AG09319 (cell line): Measurements from ENCODE around the gene PLCG1.

ENCODE experiments used
- DNase-seq: peaks from one replicate; pipeline ENCODE4 v3.0.0-alpha.2; 2010; ENCODE audit warnings: low read depth; ENCODE audit errors: extremely low read depth
- TF ChIP-seq, protein P1 (sequence below): IDR thresholded peaks from 2 replicates; pipeline ENCODE4 v1.5.1; 2011; ENCODE audit warnings: low read depth, mild to moderate bottlenecking, inconsistent platforms, low read length, moderate library complexity

The PLCG1 gene

DNA sequence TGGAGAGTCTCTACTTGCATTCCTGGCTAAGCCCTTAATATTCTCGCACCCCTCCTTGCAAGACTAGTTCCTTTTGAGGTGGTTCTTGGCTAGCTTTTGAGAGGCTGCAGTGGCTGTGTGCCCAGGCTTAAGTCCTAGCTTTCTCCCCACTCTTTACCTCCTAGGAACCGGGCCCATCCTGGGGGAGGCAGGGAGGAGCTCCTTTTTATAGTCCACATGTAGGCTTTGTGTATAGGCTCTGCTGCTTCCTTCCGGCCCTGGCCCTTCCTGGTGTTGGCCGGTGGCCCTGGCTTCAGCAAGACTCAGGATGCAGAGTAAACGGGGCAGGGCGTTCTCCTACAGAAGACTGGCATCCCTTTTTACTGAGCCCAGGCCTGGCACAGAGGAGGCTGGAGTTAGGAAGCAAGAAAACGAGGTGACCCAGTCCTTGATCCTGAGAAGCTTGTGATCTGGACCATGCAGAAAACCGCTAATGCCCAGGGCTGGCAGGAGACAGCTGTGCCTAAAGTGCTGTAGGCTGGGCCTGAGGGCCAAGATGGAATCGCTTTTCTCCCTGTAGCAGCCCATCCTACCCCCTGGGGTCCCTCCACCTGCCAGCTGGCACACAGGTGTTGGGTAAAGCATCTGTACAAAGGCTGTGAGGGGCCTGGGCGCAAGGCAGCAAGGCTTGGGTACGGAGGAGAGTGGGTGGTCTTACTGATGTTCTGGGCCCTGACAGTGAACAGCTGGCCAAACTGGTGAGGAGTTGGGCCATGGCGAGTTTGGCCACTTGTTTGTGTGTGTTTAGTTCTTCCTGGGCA is 8.7 kb downstream of the PLCG1 start:
- TF ChIP-seq, protein P1, sequence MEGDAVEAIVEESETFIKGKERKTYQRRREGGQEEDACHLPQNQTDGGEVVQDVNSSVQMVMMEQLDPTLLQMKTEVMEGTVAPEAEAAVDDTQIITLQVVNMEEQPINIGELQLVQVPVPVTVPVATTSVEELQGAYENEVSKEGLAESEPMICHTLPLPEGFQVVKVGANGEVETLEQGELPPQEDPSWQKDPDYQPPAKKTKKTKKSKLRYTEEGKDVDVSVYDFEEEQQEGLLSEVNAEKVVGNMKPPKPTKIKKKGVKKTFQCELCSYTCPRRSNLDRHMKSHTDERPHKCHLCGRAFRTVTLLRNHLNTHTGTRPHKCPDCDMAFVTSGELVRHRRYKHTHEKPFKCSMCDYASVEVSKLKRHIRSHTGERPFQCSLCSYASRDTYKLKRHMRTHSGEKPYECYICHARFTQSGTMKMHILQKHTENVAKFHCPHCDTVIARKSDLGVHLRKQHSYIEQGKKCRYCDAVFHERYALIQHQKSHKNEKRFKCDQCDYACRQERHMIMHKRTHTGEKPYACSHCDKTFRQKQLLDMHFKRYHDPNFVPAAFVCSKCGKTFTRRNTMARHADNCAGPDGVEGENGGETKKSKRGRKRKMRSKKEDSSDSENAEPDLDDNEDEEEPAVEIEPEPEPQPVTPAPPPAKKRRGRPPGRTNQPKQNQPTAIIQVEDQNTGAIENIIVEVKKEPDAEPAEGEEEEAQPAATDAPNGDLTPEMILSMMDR: no peak
- DNase-seq: no peak

DNA sequence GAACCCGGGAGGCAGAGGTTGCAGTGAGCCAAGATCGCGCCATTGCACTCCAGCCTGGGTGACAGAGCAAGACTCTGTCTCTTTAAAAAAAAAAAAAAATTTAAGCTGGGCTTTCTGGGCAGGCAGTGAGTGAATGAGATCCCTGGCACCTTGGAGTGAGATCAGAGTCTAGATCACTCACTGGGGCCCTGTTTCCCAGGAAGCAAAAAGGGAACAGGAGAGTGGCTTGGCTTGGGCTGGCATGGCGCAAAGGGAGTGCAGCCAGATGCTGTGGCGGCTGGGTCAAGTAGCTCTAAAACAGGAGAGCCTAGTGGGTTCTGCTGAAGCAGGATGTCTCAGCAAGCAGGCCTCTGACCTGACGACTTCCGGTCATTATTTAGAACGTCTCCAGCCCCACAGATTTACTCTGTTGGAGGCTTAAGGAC is 10.4 kb downstream of the PLCG1 start:
- TF ChIP-seq, protein P1: no peak
- no peak for DNase-seq

DNA sequence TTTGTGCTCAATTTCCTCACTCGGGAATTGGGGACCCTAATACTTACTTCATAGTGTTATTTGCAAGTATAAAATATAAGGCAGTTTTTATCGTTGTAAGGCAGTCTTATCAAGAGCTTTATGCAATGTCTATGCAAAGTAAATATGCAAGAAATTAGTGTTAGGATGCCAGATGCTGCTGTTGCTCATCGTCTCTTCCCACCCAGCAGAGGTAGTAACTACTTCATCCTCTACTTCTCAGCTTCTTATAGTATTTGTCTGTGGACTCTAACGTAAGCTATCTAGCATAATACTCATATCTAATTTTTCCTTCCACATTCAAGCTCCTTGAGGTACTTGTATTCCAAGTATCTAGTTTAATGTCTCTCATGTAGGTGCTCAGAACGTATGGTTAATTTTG is 11.6 kb downstream of the PLCG1 start:
- TF ChIP-seq, protein P1: no peak
- DNase-seq: no peak

DNA sequence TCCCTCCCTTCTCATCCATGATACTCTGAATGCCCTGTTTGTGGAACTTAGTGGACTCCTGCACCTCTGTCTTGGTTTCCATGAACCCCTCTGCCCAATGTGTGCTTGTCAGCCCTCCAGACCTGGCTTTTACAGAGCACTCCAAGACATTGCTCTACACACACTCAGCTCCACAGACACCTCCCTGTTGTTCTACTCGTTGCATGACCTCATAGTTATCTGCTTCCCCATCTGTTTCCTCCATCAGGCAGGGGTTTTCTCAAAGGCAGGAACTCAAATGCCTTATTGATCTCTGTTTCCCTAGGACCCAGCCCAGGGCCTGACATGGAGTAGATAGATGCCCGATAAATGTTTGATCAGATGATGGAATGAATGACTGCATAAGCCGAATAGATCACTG is 13.3 kb downstream of the PLCG1 start:
- DNase-seq: no peak
- TF ChIP-seq, protein P1: no peak

DNA sequence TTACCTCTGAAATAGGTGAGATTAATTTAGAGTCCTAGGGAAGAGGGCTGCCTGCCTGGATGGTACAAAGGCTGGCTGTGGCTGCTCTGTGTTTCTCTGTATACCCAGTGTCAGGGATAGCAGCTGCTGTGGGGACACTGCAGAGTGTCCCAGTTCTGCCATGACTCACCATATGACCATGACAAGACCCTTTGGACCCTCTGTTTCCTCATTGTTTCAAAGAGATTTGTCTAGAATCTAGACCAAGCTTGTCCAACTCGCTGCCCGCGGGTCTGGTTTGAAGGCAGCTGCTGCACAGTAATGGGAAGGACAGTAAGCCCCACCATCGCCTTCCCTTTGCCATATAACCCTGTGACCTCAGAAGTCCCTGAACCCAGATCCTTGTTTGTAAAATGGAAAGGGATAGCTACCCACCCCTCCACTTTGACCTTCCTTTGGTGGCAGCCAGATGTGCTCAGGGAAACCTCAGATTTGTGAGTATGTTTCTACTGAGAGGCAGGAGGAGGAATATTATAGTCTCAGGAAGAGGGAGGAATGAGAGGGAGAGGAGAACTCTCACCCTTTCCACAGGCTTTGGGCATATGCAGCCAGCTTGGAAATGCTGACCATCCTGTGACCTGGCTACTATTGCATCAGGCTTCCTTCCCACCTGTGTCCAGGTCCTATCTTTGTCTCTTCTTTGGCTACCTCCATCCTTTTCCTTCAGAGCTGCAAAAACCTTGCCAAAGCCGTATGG is 14.0 kb downstream of the PLCG1 start:
- DNase-seq: no peak
- TF ChIP-seq, protein P1: no peak

DNA sequence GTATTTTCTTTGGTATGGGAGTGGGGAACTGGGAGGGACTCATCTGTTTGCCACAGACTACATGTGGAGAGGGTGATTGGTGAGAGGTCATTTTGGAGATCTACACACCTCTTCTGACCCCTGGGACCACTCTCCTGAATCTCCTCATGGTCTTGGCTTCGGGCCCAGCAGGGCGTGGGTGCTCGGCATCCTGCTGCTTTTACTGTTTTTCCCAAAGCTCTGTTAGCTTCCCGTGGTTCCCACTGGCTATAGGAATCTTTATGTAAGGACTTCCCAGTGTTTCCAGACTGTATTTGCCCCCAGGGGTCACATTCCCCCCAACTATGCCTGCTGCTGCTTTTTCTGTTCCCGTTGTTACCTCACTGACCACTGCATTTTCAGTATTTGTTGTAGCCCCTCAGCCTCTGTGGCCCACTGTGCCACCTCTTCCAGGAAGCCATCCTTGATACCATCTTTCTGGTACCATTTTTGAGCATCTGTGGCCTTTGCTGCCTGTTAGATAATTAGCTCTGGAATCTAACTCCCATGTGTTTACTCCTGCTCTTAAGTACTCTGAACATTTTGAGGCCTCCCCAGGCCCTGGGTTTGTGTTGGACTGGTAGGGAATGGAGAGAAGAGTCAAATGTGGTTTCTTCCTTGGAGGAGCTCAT is 14.9 kb downstream of the PLCG1 start:
- no peak for DNase-seq
- TF ChIP-seq, protein P1: no peak
